ENCODE data around the gene CASZ1.

- TF ChIP-seq, protein P1, sequence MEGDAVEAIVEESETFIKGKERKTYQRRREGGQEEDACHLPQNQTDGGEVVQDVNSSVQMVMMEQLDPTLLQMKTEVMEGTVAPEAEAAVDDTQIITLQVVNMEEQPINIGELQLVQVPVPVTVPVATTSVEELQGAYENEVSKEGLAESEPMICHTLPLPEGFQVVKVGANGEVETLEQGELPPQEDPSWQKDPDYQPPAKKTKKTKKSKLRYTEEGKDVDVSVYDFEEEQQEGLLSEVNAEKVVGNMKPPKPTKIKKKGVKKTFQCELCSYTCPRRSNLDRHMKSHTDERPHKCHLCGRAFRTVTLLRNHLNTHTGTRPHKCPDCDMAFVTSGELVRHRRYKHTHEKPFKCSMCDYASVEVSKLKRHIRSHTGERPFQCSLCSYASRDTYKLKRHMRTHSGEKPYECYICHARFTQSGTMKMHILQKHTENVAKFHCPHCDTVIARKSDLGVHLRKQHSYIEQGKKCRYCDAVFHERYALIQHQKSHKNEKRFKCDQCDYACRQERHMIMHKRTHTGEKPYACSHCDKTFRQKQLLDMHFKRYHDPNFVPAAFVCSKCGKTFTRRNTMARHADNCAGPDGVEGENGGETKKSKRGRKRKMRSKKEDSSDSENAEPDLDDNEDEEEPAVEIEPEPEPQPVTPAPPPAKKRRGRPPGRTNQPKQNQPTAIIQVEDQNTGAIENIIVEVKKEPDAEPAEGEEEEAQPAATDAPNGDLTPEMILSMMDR (IDR thresholded peaks at IDR 0.05): no peak
- no peak for TF ChIP-seq EZH2 (IDR thresholded peaks at IDR 0.05)
These were observed 86.8 kb downstream of the CASZ1 start for GRCh38 chr1:10709646-10710045.

Data from neural progenitor cell (in vitro differentiated cells).